AG09319 (cell line): ENCODE results near the gene VAMP5.
"Not testable (repeated sequence)": the region's sequence is repeated elsewhere in the genome, so short reads cannot be mapped to it uniquely, and the experiment has no call there.

Source experiments
- DNase-seq: peaks from one replicate; pipeline ENCODE4 v3.0.0-alpha.2; 2010; ENCODE audit warnings: low read depth; ENCODE audit errors: extremely low read depth
- CTCF ChIP-seq: IDR thresholded peaks from 2 replicates; pipeline ENCODE4 v1.5.1; 2011; ENCODE audit warnings: low read depth, mild to moderate bottlenecking, inconsistent platforms, low read length, moderate library complexity

The VAMP5 gene

GRCh38 chr2:85540133-85540648 lies 44.0 kb upstream of the VAMP5 start:
- DNase-seq: no peak
- no peak for TF ChIP-seq CTCF

- TF ChIP-seq CTCF: no peak
- DNase-seq: no peak
Observed at GRCh38 chr2:85541262-85541661, 43.0 kb upstream of the VAMP5 start.

- no peak for DNase-seq
Observed at GRCh38 chr2:85541753-85542457, 42.3 kb upstream of the VAMP5 start.

GRCh38 chr2:85542777-85543176 lies 41.5 kb upstream of the VAMP5 start:
- TF ChIP-seq CTCF: no peak
- no peak for DNase-seq

More at GRCh38 chr2:85541753-85542457, 42.3 kb upstream of the VAMP5 start:
- TF ChIP-seq CTCF: no peak

GRCh38 chr2:85544254-85544691 lies 40.0 kb upstream of the VAMP5 start:
- not testable (repeated sequence) for DNase-seq

- not testable (repeated sequence) for DNase-seq
Observed at GRCh38 chr2:85544915-85545779, 39.1 kb upstream of the VAMP5 start.

- no peak for DNase-seq
- no peak for TF ChIP-seq CTCF
Observed at GRCh38 chr2:85545780-85546240, 38.4 kb upstream of the VAMP5 start.
